GM12878 (cell line): ENCODE measurements around the gene HCAR2. TPM values are rescaled to one million over a fixed set of nuclear protein-coding genes. Genes with fewer than 3 reads are reported as not detected.
"Not testable (repeated sequence)": the region's sequence is repeated elsewhere in the genome, so short reads cannot be mapped to it uniquely, and the experiment has no call there.

Experiments used
- ATAC-seq: fragments of 200-7000 bp; cut with Tn5 transposase; 3 replicates; pipeline ENCODE4 v1.9.1; 2020; ENCODE audit warnings: mild to moderate bottlenecking, moderate library complexity
- BruUV-seq: library from RNA; stranded (reverse); fragments of 400-500 nt; replicated peaks from 2 replicates; lab custom pipeline; 2021; lab: Mats Ljungman, UMichigan
- CTCF ChIA-PET: fragments of 300-600 bp; sonication (Branson Sonifier 250); formaldehyde crosslinking; extraction: SDS; loops from one replicate; lab custom pipeline; 2021; ENCODE audit warnings: inconsistent platforms; lab: Yijun Ruan, JAX
- POLR2A ChIA-PET: fragments of 350-600 bp; formaldehyde crosslinking; extraction: SDS; loops from one replicate; lab custom pipeline; 2021; ENCODE audit warnings: inconsistent platforms; lab: Charles Lee
- RAD21 ChIA-PET: fragments of 300-600 bp; sonication (Branson Sonifier 250); formaldehyde crosslinking; loops from one replicate; lab custom pipeline; 2023; ENCODE audit warnings: antibody characterized with exemption; ENCODE audit not compliant: unreplicated experiment; lab: Charles Lee
- SMC1A ChIA-PET: fragments of 300-600 bp; sonication (Branson Sonifier 250); formaldehyde crosslinking; loops from one replicate; lab custom pipeline; 2023; ENCODE audit not compliant: unreplicated experiment, uncharacterized antibody; lab: Charles Lee
- DNase-seq: peaks from one replicate; pipeline ENCODE4 v3.0.0-alpha.2; 2011; ENCODE audit warnings: low read depth, low spot score
- FAIRE-seq: peaks from 3 replicates; lab custom pipeline; 2011; peaks lifted over from hg19 to GRCh38; lab: Jason Lieb, UNC
- H2AFZ ChIP-seq: 2 replicates; pipeline ENCODE4 v1.6.0; 2011; ENCODE audit warnings: low read depth, low read length, control low read depth; ENCODE audit not compliant: control insufficient read depth
- H3K27ac ChIP-seq: 2 replicates; pipeline ENCODE4 v1.5.1; 2011; ENCODE audit warnings: control low read depth; ENCODE audit not compliant: control insufficient read depth, insufficient read depth
- H3K27me3 ChIP-seq, 2 experiments: replicated peaks in 1 of 2; 2 replicates each; pipeline versions ENCODE4 v1.6.0 to v1.6.1; 2011; ENCODE audit warnings: low read length in 1 of 2; ENCODE audit not compliant: control insufficient read depth in 2 of 2, insufficient read depth in 2 of 2
- H3K36me3 ChIP-seq, 2 experiments: 2 replicates each; pipeline ENCODE4 v1.5.1; 2011; ENCODE audit warnings: low read length in 1 of 2; ENCODE audit not compliant: control insufficient read depth in 2 of 2, insufficient read depth in 2 of 2
- H3K4me1 ChIP-seq: 2 replicates; pipeline ENCODE4 v1.6.1; 2011; ENCODE audit warnings: mild to moderate bottlenecking, low read length, moderate library complexity, mixed read lengths; ENCODE audit not compliant: control insufficient read depth, insufficient read depth
- H3K4me2 ChIP-seq: 2 replicates; pipeline ENCODE4 v1.6.0; 2011; ENCODE audit warnings: control low read depth; ENCODE audit not compliant: control insufficient read depth, insufficient read depth
- H3K4me3 ChIP-seq: fragments of 200-600 bp; sonication (generic); 2 replicates; pipeline ENCODE4 v1.5.1; 2016
- H3K79me2 ChIP-seq: 2 replicates; pipeline ENCODE4 v1.6.0; 2011; ENCODE audit warnings: low read length; ENCODE audit not compliant: control insufficient read depth, insufficient read depth
- H3K9ac ChIP-seq: 2 replicates; pipeline ENCODE4 v1.8.0; 2011; ENCODE audit warnings: low read length, control low read depth, mixed read lengths; ENCODE audit not compliant: control insufficient read depth, insufficient read depth
- H3K9me3 ChIP-seq: replicated peaks from 3 replicates; pipeline ENCODE4 v1.5.1; 2011; ENCODE audit warnings: mild to moderate bottlenecking, low read length; ENCODE audit not compliant: control insufficient read depth, insufficient read depth
- H4K20me1 ChIP-seq: 2 replicates; pipeline ENCODE4 v1.6.0; 2011; ENCODE audit not compliant: control insufficient read depth, insufficient read depth
- WGBS: methylation state at CpG from one replicate; pipeline ENCODE4 v1.1.6; 2016; ENCODE audit warnings: low lambda C conversion rate; ENCODE audit not compliant: insufficient replicate concordance, insufficient coverage; ENCODE audit errors: missing lambda C conversion rate; 5-methylcytosine and 5-hydroxymethylcytosine counted together
- in situ Hi-C: fragments of 300-500 bp; cut with MboI; formaldehyde crosslinking; loops from 9 replicates; pipeline ENCODE4 v1.14.3; 2018; ENCODE audit warnings: mixed read lengths
- intact Hi-C: fragments of 100-400 bp; cut with micrococcal nuclease; formaldehyde crosslinking; loops from one replicate; pipeline ENCODE4 v1.14.2; 2022; ENCODE audit not compliant: unreplicated experiment
- polyA plus RNA-seq, 11 experiments: library from polyadenylated mRNA; depleted of rRNA in 4 of 11; unstranded in 6 of 11; stranded (reverse) in 5 of 11; fragments of >200 nt; fragmentation: Nextera tagmentation in 4 of 11; fragmentation: Illumina TruSeq in 1 of 11; extraction: Ambion mirVana in 4 of 11; extraction: Trizol in 1 of 11; gene quantifications; 1 replicate in 1 of 11; 2 replicates in 10 of 11; pipeline versions ENCODE4 v1.2.1 to v1.2.3, GENCODE V29; 2011 to 2016; ENCODE audit warnings: inconsistent platforms in 2 of 11, missing spikeins in 2 of 11, low read depth in 1 of 11
- total RNA-seq, 4 experiments: library from RNA; depleted of rRNA in 3 of 4; stranded (reverse); fragments of >200 nt in 3 of 4; fragmentation: Illumina TruSeq in 1 of 4; extraction: Trizol in 1 of 4; gene quantifications; 2 replicates each; pipeline versions ENCODE4 v1.2.1 to v1.2.3, GENCODE V29; 2013 to 2021

HCAR2 gene
- total and polyA plus RNA-seq, 10 of the 15 experiments (the other 5 are each of a cell fraction or from before 2014, with no cell fraction given): 0.19 to 0.66 (median 0.35) TPM

DNA sequence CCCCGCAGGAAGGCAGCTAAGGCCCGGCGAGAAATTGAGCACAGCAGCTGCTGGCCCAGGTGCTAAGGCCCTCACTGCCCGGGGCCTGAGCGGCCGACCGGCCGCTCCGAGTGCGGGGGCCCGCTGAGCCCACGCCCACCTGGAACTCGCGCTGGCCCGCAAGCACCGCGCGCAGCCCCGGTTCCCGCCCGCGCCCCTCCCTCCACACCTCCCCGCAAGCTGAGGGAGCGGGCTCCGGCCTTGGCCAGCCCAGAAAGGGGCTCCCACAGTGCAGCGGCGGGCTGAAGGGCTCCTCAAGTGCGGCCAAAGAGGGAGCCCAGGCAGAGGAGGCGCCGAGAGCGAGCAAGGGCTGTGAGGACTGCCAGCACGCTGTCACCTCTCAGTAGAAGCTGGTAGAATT, 26.4 kb downstream of the HCAR2 start:
- H3K27me3 ChIP-seq, intact Hi-C loops, H3K27ac ChIP-seq, H3K9me3 ChIP-seq, H3K36me3 ChIP-seq, ATAC-seq, H3K4me2 ChIP-seq, H4K20me1 ChIP-seq, H3K9ac ChIP-seq, FAIRE-seq, in situ Hi-C loops, RAD21 ChIA-PET, H2AFZ ChIP-seq, H3K4me3 ChIP-seq, H3K4me1 ChIP-seq, DNase-seq, BruUV-seq, H3K79me2 ChIP-seq: not testable (repeated sequence)
- WGBS: 87% methylated on average over 30 of the region's 32 CpGs
- ChIA-PET SMC1A (interaction anchor here (0.7 to 1.1 kb wide), 2 partner anchors 12 to 176 kb away, joined by 3 read pairs; partner anchors contain the start of gene ZCCHC8), CTCF (interaction anchor here (1.5 kb wide), 1 partner anchor 8 kb away, joined by 3 read pairs; no protein-coding TSS in a partner anchor), POLR2A (interaction anchor here (0.6 kb wide), 2 partner anchors 48 to 372 kb away, joined by 4 to 5 read pairs; no protein-coding TSS in a partner anchor)

DNA sequence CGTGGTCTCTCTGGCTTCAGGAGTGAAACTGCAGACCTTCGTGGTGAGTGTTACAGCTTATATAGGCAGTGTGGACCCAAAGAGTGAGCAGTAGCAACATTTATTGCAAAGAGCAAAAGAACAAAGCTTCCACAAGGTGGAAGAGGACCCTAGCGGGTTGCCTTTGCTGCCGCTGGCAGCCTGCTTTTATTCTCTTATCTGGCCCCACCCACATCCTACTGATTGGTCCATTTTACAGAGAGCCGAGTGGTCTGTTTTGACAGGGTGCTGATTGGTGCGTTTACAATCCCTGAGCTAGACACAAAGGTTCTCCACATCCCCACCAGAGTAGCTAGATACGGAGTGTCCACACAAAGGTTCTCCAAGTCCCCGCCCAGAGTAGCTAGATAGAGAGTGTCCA, 27.1 kb downstream of the HCAR2 start:
- H4K20me1 ChIP-seq, H3K79me2 ChIP-seq, SMC1A ChIA-PET, BruUV-seq, H3K27me3 ChIP-seq, in situ Hi-C loops, CTCF ChIA-PET, FAIRE-seq, H3K9ac ChIP-seq, POLR2A ChIA-PET, H3K4me1 ChIP-seq, intact Hi-C loops, H3K36me3 ChIP-seq, DNase-seq, H3K27ac ChIP-seq, ATAC-seq, H2AFZ ChIP-seq, RAD21 ChIA-PET, H3K9me3 ChIP-seq, H3K4me3 ChIP-seq, H3K4me2 ChIP-seq: not testable (repeated sequence)
- 63% methylated on average over 8 of the region's 8 CpGs for WGBS
